Activated T-cell treated with anti-CD3 and anti-CD28 coated beads, Interleukin-2, amount 50 U/mL, for 72 hours (primary cell): ENCODE results near the gene SCLT1. TPM values are rescaled to one million over a fixed set of nuclear protein-coding genes. Genes with fewer than 3 reads are reported as not detected.

Source experiments
- ATAC-seq, 2 donors: fragments of 150-1000 bp; cut with Tn5 transposase; replicated peaks in 1 of 2; 2 replicates each; pipeline ENCODE4 v1.10.0; 2021; ENCODE audit warnings: moderate library complexity in 2 of 2, mild to moderate bottlenecking in 1 of 2
- DNase-seq, 2 donors: peaks; one replicate each; pipeline ENCODE4 v3.0.0; 2021 to 2022; ENCODE audit warnings: mixed read lengths in 1 of 2
- H3K27ac Mint-ChIP-seq: one replicate; pipeline ENCODE4 v1.8.0; 2022; ENCODE audit warnings: mild to moderate bottlenecking, moderate library complexity, mixed read lengths
- H3K27me3 Mint-ChIP-seq: one replicate; pipeline ENCODE4 v1.8.0; 2022; ENCODE audit warnings: low read depth, mixed read lengths
- H3K36me3 Mint-ChIP-seq, 2 donors: one replicate each; pipeline ENCODE4 v1.8.0; 2022; ENCODE audit warnings: mixed read lengths in 2 of 2, mild to moderate bottlenecking in 1 of 2; ENCODE audit not compliant: insufficient read depth in 2 of 2
- H3K4me1 Mint-ChIP-seq: one replicate; pipeline ENCODE4 v1.8.0; 2022; ENCODE audit warnings: low read depth, mixed read lengths
- H3K4me3 Mint-ChIP-seq, 2 donors: one replicate each; pipeline ENCODE4 v1.8.0; 2022; ENCODE audit warnings: mild to moderate bottlenecking in 2 of 2, mixed read lengths in 2 of 2, moderate library complexity in 2 of 2
- H3K9me3 Mint-ChIP-seq, 2 donors: one replicate each; pipeline ENCODE4 v1.8.0; 2022; ENCODE audit warnings: mixed read lengths in 2 of 2
- total RNA-seq, 2 donors: library from RNA; stranded (reverse); gene quantifications; one replicate each; pipeline ENCODE4 v1.2.3, GENCODE V29; 2022

SCLT1 gene
- total RNA-seq, 2 donors from 2014 or later, result 24.5 to 25.6 TPM

GRCh38 chr4:128858879-128859671, 234.3 kb downstream of the SCLT1 start:
- peak overlapping the region; percentile 66 for H3K27ac Mint-ChIP-seq
- no peak for ATAC-seq
- H3K27me3 Mint-ChIP-seq, result no peaks in the 10 kb centered on the region
- no peaks in the 10 kb centered on the region for H3K9me3 Mint-ChIP-seq
- H3K4me1 Mint-ChIP-seq, result peaks cover 65% of the 10 kb centered on the region
- no peak overlapping the region for H3K4me3 Mint-ChIP-seq
- peaks cover 13 to 43% of the 10 kb centered on the region in 2 donors for H3K36me3 Mint-ChIP-seq
- DNase-seq, result no peak

GRCh38 chr4:128856246-128856645, 237.1 kb downstream of the SCLT1 start:
- ATAC-seq (no peak), DNase-seq (no peak)
- no peak overlapping the region for H3K4me3 Mint-ChIP-seq
- peaks cover 11 to 49% of the 10 kb centered on the region in 2 donors for H3K36me3 Mint-ChIP-seq
- no peaks in the 10 kb centered on the region for H3K9me3 Mint-ChIP-seq
- H3K27ac Mint-ChIP-seq, result no peak overlapping the region
- peaks cover 46% of the 10 kb centered on the region for H3K4me1 Mint-ChIP-seq
- no peaks in the 10 kb centered on the region for H3K27me3 Mint-ChIP-seq

- peaks cover 11 to 46% of the 10 kb centered on the region in 2 donors for H3K36me3 Mint-ChIP-seq
- no peaks in the 10 kb centered on the region for H3K9me3 Mint-ChIP-seq
- DNase-seq (no peak), ATAC-seq (no peak)
- no peaks in the 10 kb centered on the region for H3K27me3 Mint-ChIP-seq
- no peak overlapping the region for H3K4me3 Mint-ChIP-seq
- no peak overlapping the region for H3K27ac Mint-ChIP-seq
- peaks cover 40% of the 10 kb centered on the region for H3K4me1 Mint-ChIP-seq
Observed at GRCh38 chr4:128855621-128856020, 237.7 kb downstream of the SCLT1 start.

GRCh38 chr4:128854433-128854832, 238.9 kb downstream of the SCLT1 start:
- DNase-seq (peak in 1 of 2 donors; percentile 28), ATAC-seq (peak; percentile 82 to 96)
- Mint-ChIP-seq H3K4me1 (peaks cover 28% of the 10 kb centered on the region), H3K36me3 (peaks cover 12 to 49% of the 10 kb centered on the region in 2 donors), H3K27me3 (no peaks in the 10 kb centered on the region), H3K4me3 (peak overlapping the region; percentile 56 to 85), H3K9me3 (no peaks in the 10 kb centered on the region), H3K27ac (peak overlapping the region; percentile 97)

DNA sequence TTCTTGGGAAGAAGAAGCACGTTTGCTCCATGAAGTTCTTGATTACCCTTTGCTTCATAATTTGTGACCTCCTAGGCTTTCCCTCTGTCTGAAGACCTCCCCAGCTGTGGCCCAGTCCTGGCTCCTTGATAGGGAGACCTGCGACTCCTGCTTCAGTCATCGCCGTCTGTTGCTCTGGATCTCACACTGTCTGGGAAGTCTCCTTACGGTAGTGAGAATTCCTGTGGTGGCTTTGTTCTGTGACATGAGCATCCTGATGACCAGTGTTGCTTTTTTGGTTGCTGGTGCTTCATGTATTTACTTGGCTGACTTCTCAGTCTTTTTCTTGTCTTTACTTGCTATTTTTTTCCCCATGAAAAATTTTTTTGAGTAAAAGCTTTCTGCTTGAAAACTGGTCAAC, 239.6 kb downstream of the SCLT1 start:
- H3K9me3 Mint-ChIP-seq, result no peaks in the 10 kb centered on the region
- DNase-seq (no peak), ATAC-seq (no peak)
- H3K4me1 Mint-ChIP-seq, result peaks cover 21% of the 10 kb centered on the region
- no peaks in the 10 kb centered on the region for H3K27me3 Mint-ChIP-seq
- peaks cover 7 to 47% of the 10 kb centered on the region in 2 donors for H3K36me3 Mint-ChIP-seq
- peak overlapping the region in 1 of 2 donors; percentile 85 for H3K4me3 Mint-ChIP-seq
- H3K27ac Mint-ChIP-seq, result peak overlapping the region; percentile 97

DNA sequence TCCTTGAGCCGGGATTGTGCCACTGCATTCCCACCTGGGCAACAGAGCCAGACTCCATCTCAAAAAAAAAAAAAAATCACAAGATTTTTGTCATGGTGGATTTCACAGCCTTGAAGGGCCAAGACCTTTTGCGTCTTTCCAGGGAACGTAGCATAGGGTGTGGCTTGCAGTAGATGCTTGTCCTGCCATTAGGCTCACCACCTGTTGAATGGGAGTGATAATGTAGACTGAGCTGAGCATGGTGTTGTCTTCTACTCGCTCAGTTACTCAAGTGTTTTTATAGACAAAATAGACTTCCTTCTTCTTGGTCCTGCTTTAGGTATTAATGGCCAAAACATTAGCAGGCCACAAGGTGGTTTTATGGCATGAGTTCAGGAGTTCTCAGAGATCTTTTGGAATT, 243.1 kb downstream of the SCLT1 start:
- H3K27ac Mint-ChIP-seq, result no peak overlapping the region
- peaks cover 27% of the 10 kb centered on the region for H3K4me1 Mint-ChIP-seq

GRCh38 chr4:128848461-128848860, 244.9 kb downstream of the SCLT1 start:
- no peak for DNase-seq
- no peak for ATAC-seq
- Mint-ChIP-seq H3K4me3 (no peak overlapping the region), H3K9me3 (no peaks in the 10 kb centered on the region), H3K36me3 (peaks cover 6 to 37% of the 10 kb centered on the region in 2 donors), H3K27me3 (no peaks in the 10 kb centered on the region), H3K4me1 (peaks cover 9% of the 10 kb centered on the region), H3K27ac (no peak overlapping the region)

More for the DNA sequence above, 243.1 kb downstream of the SCLT1 start:
- ATAC-seq, result no peak
- Mint-ChIP-seq H3K4me3 (no peak overlapping the region), H3K9me3 (no peaks in the 10 kb centered on the region), H3K36me3 (peaks cover 6 to 40% of the 10 kb centered on the region in 2 donors), H3K27me3 (no peaks in the 10 kb centered on the region)
- no peak for DNase-seq

DNA sequence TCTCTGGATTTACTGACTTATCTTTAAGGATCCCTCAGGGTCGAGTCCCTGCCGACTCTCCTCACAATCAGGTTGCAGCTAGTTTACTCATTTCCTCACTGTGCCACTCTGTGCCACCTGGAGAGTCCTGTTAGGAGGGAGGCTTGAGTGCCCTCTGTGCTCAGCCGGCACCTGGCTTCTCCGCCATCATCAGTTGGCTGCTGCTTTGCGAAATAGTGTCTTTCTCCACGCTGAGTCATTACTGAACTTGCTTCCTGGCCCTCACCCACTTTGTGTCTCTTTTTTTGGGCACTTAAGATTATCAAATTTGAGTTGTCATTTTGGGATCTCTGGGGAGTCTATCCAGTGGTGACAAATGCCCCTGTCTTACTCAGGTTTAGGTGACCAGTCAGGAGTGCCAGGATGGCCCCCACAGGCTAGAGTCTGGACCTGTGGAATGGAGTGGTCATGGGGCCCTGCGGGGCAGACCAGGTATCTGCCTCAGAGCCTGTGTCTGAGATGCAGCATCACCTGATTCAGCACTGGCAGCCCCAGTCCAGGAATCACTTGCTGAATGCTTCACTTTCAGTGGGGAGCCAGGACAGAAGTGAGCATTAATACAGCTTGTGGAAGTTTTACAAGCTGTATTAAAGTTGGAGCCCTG, 246.1 kb downstream of the SCLT1 start:
- no peaks in the 10 kb centered on the region for H3K9me3 Mint-ChIP-seq
- H3K36me3 Mint-ChIP-seq, result peaks cover 8 to 39% of the 10 kb centered on the region in 2 donors
- H3K27ac Mint-ChIP-seq, result peak overlapping the region; percentile 68

GRCh38 chr4:128846063-128846462, 247.3 kb downstream of the SCLT1 start:
- H3K4me1 Mint-ChIP-seq, result peaks cover 8% of the 10 kb centered on the region
- DNase-seq, result no peak
- ATAC-seq, result no peak
- no peak overlapping the region for H3K4me3 Mint-ChIP-seq
- H3K27me3 Mint-ChIP-seq, result no peaks in the 10 kb centered on the region
- H3K9me3 Mint-ChIP-seq, result no peaks in the 10 kb centered on the region
- peaks cover 8 to 35% of the 10 kb centered on the region in 2 donors for H3K36me3 Mint-ChIP-seq
- H3K27ac Mint-ChIP-seq, result peak overlapping the region; percentile 3

More for the DNA sequence above, 246.1 kb downstream of the SCLT1 start:
- Mint-ChIP-seq H3K4me1 (peaks cover 8% of the 10 kb centered on the region), H3K27me3 (no peaks in the 10 kb centered on the region), H3K4me3 (no peak overlapping the region)
- ATAC-seq (no peak), DNase-seq (no peak)

GRCh38 chr4:128844931-128845330, 248.4 kb downstream of the SCLT1 start:
- H3K27me3 Mint-ChIP-seq, result no peaks in the 10 kb centered on the region
- H3K27ac Mint-ChIP-seq, result no peak overlapping the region
- H3K36me3 Mint-ChIP-seq, result peaks cover 6 to 39% of the 10 kb centered on the region in 2 donors
- no peak overlapping the region for H3K4me3 Mint-ChIP-seq
- peaks cover 15% of the 10 kb centered on the region for H3K4me1 Mint-ChIP-seq
- no peak for ATAC-seq
- DNase-seq, result no peak
- H3K9me3 Mint-ChIP-seq, result no peaks in the 10 kb centered on the region

DNA sequence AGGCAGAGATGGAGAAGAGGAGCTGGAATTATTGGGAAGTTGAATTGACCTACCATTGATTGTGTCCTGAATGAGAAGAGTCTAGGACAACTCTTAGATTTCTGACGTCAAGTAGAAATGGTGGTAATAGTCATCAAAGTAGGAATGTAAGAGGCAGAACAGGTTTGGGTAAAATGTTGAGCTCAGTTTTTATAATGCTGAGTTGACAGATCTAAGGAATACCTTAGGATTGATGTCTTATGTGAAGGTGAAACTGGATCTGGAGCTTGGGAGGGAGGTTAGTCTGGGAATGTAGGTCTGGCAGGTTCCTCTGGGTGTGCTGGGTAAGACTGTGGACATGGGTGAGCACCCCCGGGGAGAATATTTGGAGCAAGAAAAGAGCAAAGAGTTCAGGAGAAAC, 251.9 kb downstream of the SCLT1 start:
- H3K9me3 Mint-ChIP-seq, result no peaks in the 10 kb centered on the region

DNA sequence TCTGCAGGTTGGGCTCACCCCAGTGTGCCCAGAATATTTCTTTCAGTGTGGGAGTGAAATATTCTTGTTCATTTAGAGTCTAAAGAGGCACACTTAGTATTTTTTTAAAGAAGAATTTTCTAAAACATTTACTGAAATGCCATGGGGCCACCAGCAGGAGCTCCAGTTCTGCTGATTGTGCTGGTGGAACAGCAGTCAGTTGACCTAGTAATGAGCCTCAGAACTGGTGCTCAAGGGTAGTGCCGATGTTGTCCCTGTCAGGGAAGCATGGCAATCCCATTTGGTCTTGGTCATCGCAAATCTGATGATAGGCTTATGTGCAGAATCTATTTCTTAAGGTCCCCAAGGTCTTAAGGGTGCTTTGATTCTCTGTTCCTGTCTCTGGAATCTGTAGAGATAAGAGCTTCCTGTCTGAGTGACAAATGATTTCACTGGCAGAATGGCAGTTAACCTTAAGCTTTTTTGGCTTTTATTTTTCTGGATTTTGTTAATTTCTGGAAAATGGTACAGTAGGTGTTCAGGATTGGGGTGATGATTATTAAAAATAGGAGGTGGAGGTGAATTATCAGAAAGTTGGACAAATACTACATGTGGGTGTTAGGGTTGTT, 252.5 kb downstream of the SCLT1 start:
- DNase-seq, result no peak
- H3K27ac Mint-ChIP-seq, result peak overlapping the region; percentile 96
- H3K9me3 Mint-ChIP-seq, result no peaks in the 10 kb centered on the region
- peaks cover 5 to 21% of the 10 kb centered on the region in 2 donors for H3K36me3 Mint-ChIP-seq
- no peaks in the 10 kb centered on the region for H3K27me3 Mint-ChIP-seq
- peaks cover 32% of the 10 kb centered on the region for H3K4me1 Mint-ChIP-seq
- no peak overlapping the region for H3K4me3 Mint-ChIP-seq
- no peak for ATAC-seq

More for the DNA sequence above, 251.9 kb downstream of the SCLT1 start:
- Mint-ChIP-seq H3K4me3 (no peak overlapping the region), H3K36me3 (peaks cover 5 to 21% of the 10 kb centered on the region in 2 donors), H3K4me1 (peaks cover 30% of the 10 kb centered on the region), H3K27ac (peak overlapping the region; percentile 96), H3K27me3 (no peaks in the 10 kb centered on the region)
- no peak for DNase-seq
- no peak for ATAC-seq

GRCh38 chr4:128837679-128838078, 255.7 kb downstream of the SCLT1 start:
- peaks cover 35% of the 10 kb centered on the region for H3K4me1 Mint-ChIP-seq

More at GRCh38 chr4:128837679-128838078, 255.7 kb downstream of the SCLT1 start:
- no peak for ATAC-seq
- no peaks in the 10 kb centered on the region for H3K9me3 Mint-ChIP-seq
- H3K27me3 Mint-ChIP-seq, result no peaks in the 10 kb centered on the region
- H3K36me3 Mint-ChIP-seq, result peaks cover 2 to 16% of the 10 kb centered on the region in 2 donors
- no peak for DNase-seq
- H3K27ac Mint-ChIP-seq, result peak overlapping the region; percentile 71
- no peak overlapping the region for H3K4me3 Mint-ChIP-seq
